ENCODE data around the gene ADM.

ADM gene

DNA sequence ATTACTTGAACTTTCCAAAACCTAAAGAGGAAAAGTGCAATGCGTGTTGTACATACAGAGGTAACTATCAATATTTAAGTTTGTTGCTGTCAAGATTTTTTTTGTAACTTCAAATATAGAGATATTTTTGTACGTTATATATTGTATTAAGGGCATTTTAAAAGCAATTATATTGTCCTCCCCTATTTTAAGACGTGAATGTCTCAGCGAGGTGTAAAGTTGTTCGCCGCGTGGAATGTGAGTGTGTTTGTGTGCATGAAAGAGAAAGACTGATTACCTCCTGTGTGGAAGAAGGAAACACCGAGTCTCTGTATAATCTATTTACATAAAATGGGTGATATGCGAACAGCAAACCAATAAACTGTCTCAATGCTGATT is 2.1 kb downstream of the ADM start:
- Mint-ChIP-seq H3K27me3 (ENCODE audit: low read depth, poor library complexity) (peaks cover 82% of the 10 kb centered on the region), H3K36me3 (ENCODE audit: low read depth) (no peaks in the 10 kb centered on the region), H3K9me3 (peaks cover under 1% of the 10 kb centered on the region), H3K4me3 (peak overlapping the region; percentile 92), H3K4me1 (peaks cover 52% of the 10 kb centered on the region), H3K27ac (no peak overlapping the region)
- no peak for DNase-seq
- TF ChIP-seq, protein P1, sequence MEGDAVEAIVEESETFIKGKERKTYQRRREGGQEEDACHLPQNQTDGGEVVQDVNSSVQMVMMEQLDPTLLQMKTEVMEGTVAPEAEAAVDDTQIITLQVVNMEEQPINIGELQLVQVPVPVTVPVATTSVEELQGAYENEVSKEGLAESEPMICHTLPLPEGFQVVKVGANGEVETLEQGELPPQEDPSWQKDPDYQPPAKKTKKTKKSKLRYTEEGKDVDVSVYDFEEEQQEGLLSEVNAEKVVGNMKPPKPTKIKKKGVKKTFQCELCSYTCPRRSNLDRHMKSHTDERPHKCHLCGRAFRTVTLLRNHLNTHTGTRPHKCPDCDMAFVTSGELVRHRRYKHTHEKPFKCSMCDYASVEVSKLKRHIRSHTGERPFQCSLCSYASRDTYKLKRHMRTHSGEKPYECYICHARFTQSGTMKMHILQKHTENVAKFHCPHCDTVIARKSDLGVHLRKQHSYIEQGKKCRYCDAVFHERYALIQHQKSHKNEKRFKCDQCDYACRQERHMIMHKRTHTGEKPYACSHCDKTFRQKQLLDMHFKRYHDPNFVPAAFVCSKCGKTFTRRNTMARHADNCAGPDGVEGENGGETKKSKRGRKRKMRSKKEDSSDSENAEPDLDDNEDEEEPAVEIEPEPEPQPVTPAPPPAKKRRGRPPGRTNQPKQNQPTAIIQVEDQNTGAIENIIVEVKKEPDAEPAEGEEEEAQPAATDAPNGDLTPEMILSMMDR (IDR thresholded peaks at IDR 0.05), result no peak

DNA sequence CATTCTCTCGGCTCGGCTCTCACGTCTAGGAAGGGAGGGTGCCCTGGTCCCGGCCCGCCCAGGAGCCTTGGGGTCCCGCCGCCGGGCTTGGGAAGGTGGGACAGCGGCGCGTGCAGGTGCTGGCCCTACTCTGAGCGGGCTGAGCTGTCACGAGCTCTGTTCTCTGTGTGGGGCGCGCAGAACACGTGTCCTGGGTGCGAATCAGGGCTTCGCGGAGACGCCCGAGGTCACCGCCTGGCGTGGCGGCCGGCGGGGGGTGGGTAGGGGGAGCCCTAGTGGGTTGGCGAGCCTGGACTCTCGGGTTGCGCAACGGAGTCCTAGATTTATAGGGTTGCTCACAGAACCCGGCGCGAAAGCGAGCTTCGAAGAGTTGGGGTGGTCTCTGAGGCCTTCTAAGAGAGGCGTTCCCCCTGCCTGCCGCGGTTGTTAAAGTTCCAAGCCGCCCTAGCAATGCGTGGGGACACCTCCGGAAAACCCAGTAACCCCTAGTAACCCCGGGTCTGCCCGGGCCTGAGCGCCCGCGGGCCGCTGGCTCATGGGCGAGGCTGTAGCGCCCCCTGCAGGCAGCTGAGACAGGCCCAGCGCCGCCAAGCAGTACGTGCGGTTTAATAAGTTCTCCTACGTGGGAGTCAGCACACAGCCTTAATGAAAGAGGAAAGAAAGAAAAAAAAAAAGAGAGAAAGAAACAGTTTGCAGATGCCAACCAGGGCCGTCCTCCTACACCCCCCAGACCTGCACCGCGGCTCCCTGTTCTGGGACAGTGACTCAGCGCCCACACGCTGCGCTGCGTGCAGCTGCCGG is 2.7 kb downstream of the ADM start:
- peaks cover 6% of the 10 kb centered on the region for H3K9me3 Mint-ChIP-seq
- peaks cover 47% of the 10 kb centered on the region for H3K4me1 Mint-ChIP-seq
- peak; percentile 82 for DNase-seq
- no peaks in the 10 kb centered on the region for H3K36me3 Mint-ChIP-seq (ENCODE audit: low read depth)
- TF ChIP-seq, protein P1 (IDR thresholded peaks at IDR 0.05), result peak; percentile 99
- H3K27ac Mint-ChIP-seq, result no peak overlapping the region
- H3K4me3 Mint-ChIP-seq, result peak overlapping the region; percentile 92
- H3K27me3 Mint-ChIP-seq (ENCODE audit: low read depth, poor library complexity), result peaks cover 76% of the 10 kb centered on the region

DNA sequence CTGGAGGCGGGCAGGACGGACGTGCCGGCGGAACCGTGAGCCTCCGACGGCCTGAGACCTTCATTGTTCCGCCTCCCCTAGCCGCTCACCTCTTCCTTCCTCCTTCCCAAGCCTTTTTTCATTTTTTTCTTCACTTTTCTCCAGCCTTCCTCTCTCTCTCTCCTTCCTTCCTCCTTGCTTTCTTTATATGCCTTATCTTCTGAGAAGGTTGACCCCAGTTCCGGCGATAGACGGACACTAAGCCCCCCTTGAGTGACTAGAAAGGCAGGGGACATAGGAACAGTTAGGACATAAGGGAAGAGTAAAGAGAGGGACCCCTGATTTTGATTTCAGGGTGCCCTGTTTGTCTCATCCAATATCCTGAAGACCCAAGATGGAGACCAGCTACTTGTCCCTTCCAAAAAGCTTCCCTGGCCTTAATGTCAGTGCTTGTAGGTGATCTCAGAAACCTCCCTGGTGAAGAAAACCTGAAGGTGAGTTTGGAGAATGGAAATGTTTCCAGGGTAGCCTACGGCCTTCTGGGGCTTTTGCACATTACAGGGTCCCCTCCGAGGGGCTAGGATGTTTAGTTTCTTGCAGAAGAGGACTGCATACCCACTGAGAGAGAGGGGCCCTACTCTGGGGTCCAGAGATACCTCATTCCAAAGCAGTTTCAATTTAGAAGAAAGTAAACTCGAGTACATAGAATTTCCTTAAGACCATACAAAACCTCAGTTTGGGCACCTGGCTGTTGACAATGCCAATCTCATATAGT is 3.5 kb downstream of the ADM start:
- TF ChIP-seq, protein P1 (IDR thresholded peaks at IDR 0.05), result no peak
- no peak for DNase-seq
- peaks cover 69% of the 10 kb centered on the region for H3K27me3 Mint-ChIP-seq (ENCODE audit: low read depth, poor library complexity)

DNA sequence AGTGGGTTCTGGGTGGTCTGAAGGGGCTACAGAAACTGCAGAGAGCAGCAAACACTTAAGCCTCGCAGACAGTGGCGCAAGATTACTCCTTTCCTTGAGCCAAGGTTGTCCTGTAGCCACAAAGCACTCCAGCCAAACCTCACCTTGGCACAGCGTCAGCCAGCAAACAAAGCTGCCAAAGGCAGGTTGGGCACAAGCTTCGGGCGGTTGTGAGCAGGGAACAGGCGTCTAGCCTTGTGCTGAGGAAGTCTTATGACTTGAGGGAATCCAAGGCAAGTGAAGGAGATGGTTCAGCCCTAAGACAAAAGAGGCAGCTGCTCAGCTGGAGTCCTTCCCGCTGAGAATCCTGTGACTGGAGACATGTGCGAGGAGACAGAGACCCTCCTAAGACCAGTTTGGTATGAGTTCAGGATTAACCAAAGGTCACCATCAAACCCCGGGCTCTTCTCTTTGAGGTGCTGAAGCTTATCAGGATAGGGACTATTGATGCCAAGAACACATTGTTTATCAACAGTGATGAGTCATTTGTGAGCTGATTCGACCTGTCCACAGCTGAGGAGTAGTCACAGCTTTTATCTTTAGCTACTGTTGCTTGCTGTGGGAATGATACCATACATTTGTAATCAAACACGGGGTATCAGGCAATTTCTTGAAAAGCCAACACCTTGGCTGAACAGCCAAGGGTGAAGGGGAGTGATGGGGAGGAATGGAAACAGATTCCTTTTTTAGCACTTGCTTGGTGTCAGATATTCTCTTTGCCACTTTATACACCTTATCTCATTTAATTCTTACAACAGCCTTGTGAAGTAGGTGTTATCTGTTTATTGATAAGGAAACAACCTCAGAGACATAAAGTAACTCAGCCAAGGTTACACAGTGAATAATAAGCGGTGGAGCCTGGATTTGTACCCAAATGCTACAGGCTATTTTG is 4.6 kb downstream of the ADM start:
- H3K27ac Mint-ChIP-seq, result no peak overlapping the region
- H3K4me1 Mint-ChIP-seq, result peaks cover 31% of the 10 kb centered on the region
- TF ChIP-seq, protein P1 (IDR thresholded peaks at IDR 0.05), result no peak
- peaks cover 58% of the 10 kb centered on the region for H3K27me3 Mint-ChIP-seq (ENCODE audit: low read depth, poor library complexity)
- no peak overlapping the region for H3K4me3 Mint-ChIP-seq
- peaks cover 15% of the 10 kb centered on the region for H3K9me3 Mint-ChIP-seq
- peaks cover 4% of the 10 kb centered on the region for H3K36me3 Mint-ChIP-seq (ENCODE audit: low read depth)
- no peak for DNase-seq

More for the DNA sequence above, 3.5 kb downstream of the ADM start:
- H3K36me3 Mint-ChIP-seq (ENCODE audit: low read depth), result no peaks in the 10 kb centered on the region
- peak overlapping the region; percentile 92 for H3K4me3 Mint-ChIP-seq
- peaks cover 8% of the 10 kb centered on the region for H3K9me3 Mint-ChIP-seq
- H3K4me1 Mint-ChIP-seq, result peaks cover 40% of the 10 kb centered on the region
- no peak overlapping the region for H3K27ac Mint-ChIP-seq

DNA sequence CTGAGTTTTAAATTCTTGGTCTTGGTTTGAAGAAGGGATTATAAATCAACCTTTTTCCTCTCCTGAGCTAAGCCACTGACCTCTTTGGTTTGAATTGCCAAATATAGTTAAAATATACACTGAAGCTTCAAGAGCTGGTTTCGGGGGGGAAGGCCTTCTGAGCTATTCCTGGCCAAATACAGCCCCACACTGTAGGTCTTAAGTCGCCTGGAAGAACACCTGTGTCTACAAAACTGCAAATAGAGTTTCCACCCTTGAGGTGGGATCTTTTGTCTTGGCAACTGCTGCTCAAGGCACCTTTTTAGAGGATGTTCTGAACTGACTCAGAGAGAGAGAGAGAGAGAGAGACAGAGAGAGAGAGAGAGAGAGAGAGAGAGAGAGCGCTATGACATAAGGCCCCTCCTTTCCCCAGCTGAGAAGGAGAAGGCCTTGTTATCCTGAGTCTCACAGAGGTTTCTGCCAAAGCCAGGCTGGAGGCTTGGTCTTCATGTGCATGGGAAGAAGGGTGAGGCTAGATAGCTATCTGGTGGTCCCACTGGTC is 5.5 kb downstream of the ADM start:
- Mint-ChIP-seq H3K9me3 (peaks cover 18% of the 10 kb centered on the region), H3K4me1 (peaks cover 33% of the 10 kb centered on the region), H3K27me3 (ENCODE audit: low read depth, poor library complexity) (peaks cover 51% of the 10 kb centered on the region), H3K36me3 (ENCODE audit: low read depth) (peaks cover 4% of the 10 kb centered on the region), H3K27ac (no peak overlapping the region), H3K4me3 (no peak overlapping the region)
- TF ChIP-seq, protein P1 (IDR thresholded peaks at IDR 0.05), result no peak
- DNase-seq, result no peak

Data from nephron progenitor cell (in vitro differentiated cells).